Measurements from ENCODE around the gene RREB1.

RREB1 gene

GRCh38 chr6:7201444-7201731 lies 93.6 kb downstream of the RREB1 start:
- no peak overlapping the region for H3K27ac ChIP-seq
- in situ Hi-C loops (cut with HindIII; ENCODE audit: low pct_ligation_motif_present, low sequenced_read_pairs): no loop called here
- TF ChIP-seq CTCF (IDR thresholded peaks at IDR 0.05; ENCODE audit: low read depth, low read length, missing control alignments): no peak

GRCh38 chr6:7201732-7202541 lies 94.2 kb downstream of the RREB1 start:
- H3K27me3 ChIP-seq (replicated peaks): no peaks in the 10 kb centered on the region
- DNase-seq: no peak
- no peak overlapping the region for H3K4me3 ChIP-seq (ENCODE audit: low read depth, low read length)
- no peak overlapping the region for H3K27ac ChIP-seq
- TF ChIP-seq CTCF (IDR thresholded peaks at IDR 0.05; ENCODE audit: low read depth, low read length, missing control alignments): no peak
- H3K36me3 ChIP-seq (replicated peaks): peaks cover 15% of the 10 kb centered on the region
- in situ Hi-C loops (cut with HindIII; ENCODE audit: low pct_ligation_motif_present, low sequenced_read_pairs): no loop called here

More at GRCh38 chr6:7201444-7201731, 93.6 kb downstream of the RREB1 start:
- DNase-seq: no peak
- no peak overlapping the region for H3K4me3 ChIP-seq (ENCODE audit: low read depth, low read length)
- no peaks in the 10 kb centered on the region for H3K27me3 ChIP-seq (replicated peaks)
- H3K36me3 ChIP-seq (replicated peaks): peaks cover 15% of the 10 kb centered on the region

GRCh38 chr6:7202950-7203349 lies 95.2 kb downstream of the RREB1 start:
- Histone ChIP-seq H3K4me3 (ENCODE audit: low read depth, low read length) (no peak overlapping the region), H3K27ac (no peak overlapping the region), H3K27me3 (replicated peaks) (no peaks in the 10 kb centered on the region), H3K36me3 (replicated peaks) (peaks cover 10% of the 10 kb centered on the region)
- TF ChIP-seq CTCF (IDR thresholded peaks at IDR 0.05; ENCODE audit: low read depth, low read length, missing control alignments): no peak
- in situ Hi-C loops (cut with HindIII; ENCODE audit: low pct_ligation_motif_present, low sequenced_read_pairs): no loop called here
- no peak for DNase-seq

- H3K4me3 ChIP-seq (ENCODE audit: low read depth, low read length): no peak overlapping the region
- peaks cover 10% of the 10 kb centered on the region for H3K36me3 ChIP-seq (replicated peaks)
- in situ Hi-C loops (cut with HindIII; ENCODE audit: low pct_ligation_motif_present, low sequenced_read_pairs): no loop called here
- H3K27me3 ChIP-seq (replicated peaks): no peaks in the 10 kb centered on the region
- H3K27ac ChIP-seq: no peak overlapping the region
- DNase-seq: no peak
- TF ChIP-seq CTCF (IDR thresholded peaks at IDR 0.05; ENCODE audit: low read depth, low read length, missing control alignments): no peak
Observed at GRCh38 chr6:7203939-7204338, 96.2 kb downstream of the RREB1 start.

GRCh38 chr6:7204726-7205125 lies 97.0 kb downstream of the RREB1 start:
- Histone ChIP-seq H3K4me3 (ENCODE audit: low read depth, low read length) (no peak overlapping the region), H3K27ac (no peak overlapping the region), H3K36me3 (replicated peaks) (peaks cover 10% of the 10 kb centered on the region), H3K27me3 (replicated peaks) (no peaks in the 10 kb centered on the region)
- no peak for DNase-seq
- no peak for TF ChIP-seq CTCF (IDR thresholded peaks at IDR 0.05; ENCODE audit: low read depth, low read length, missing control alignments)
- in situ Hi-C loops (cut with HindIII; ENCODE audit: low pct_ligation_motif_present, low sequenced_read_pairs): no loop called here

- no peaks in the 10 kb centered on the region for H3K27me3 ChIP-seq (replicated peaks)
- no peak overlapping the region for H3K27ac ChIP-seq
- in situ Hi-C loops (cut with HindIII; ENCODE audit: low pct_ligation_motif_present, low sequenced_read_pairs): no loop called here
- TF ChIP-seq CTCF (IDR thresholded peaks at IDR 0.05; ENCODE audit: low read depth, low read length, missing control alignments): no peak
- DNase-seq: no peak
- no peak overlapping the region for H3K4me3 ChIP-seq (ENCODE audit: low read depth, low read length)
- H3K36me3 ChIP-seq (replicated peaks): peaks cover 29% of the 10 kb centered on the region
Observed at GRCh38 chr6:7207720-7208119, 100.0 kb downstream of the RREB1 start.
